NT2/D1 (cell line): ENCODE data around the gene GAREM1.

ENCODE experiments used
- SUZ12 ChIP-seq: IDR thresholded peaks from 2 replicates; pipeline ENCODE4 v1.6.1; 2011; ENCODE audit not compliant: insufficient read length, insufficient read depth; ENCODE audit errors: extremely low read depth
- YY1 ChIP-seq: IDR thresholded peaks from 2 replicates; pipeline ENCODE4 v1.6.1; 2011; ENCODE audit not compliant: insufficient read length, insufficient read depth
- ZNF274 ChIP-seq: IDR thresholded peaks from 2 replicates; pipeline ENCODE4 v1.6.1; 2011; ENCODE audit warnings: mild to moderate bottlenecking, low read depth, low read length

- TF ChIP-seq ZNF274 (no peak), YY1 (no peak), SUZ12 (no peak)
Measured at GRCh38 chr18:32276906-32277305, 193.8 kb downstream of the GAREM1 start.
